Measurements from ENCODE around the gene PPP1R7.

- TF ChIP-seq CREB1 (IDR thresholded peaks at IDR 0.05; ENCODE audit: low read depth) (no peak), RAD21 (IDR thresholded peaks at IDR 0.05; ENCODE audit: low read depth) (no peak), CEBPB (IDR thresholded peaks at IDR 0.05) (no peak), EP300 (IDR thresholded peaks at IDR 0.05; ENCODE audit: borderline replicate concordance) (no peak), TAF1 (IDR thresholded peaks at IDR 0.05; ENCODE audit: low read depth) (no peak), YY1 (IDR thresholded peaks at IDR 0.05; ENCODE audit: low read depth) (no peak)
These were observed 57.8 kb downstream of the PPP1R7 start for GRCh38 chr2:241208058-241208457.

All from Ishikawa (cell line).